Right kidney (tissue), 1 donor: Measurements from ENCODE around the gene RRP1.

Experiments
- DNase-seq: peaks from one replicate; pipeline ENCODE4 v3.0.0-alpha.2; 2016

RRP1 gene

GRCh38 chr21:43775795-43776430 is 13.5 kb upstream of the RRP1 start, which contains the start of gene CSTB:
TSS of gene CSTB (minus strand) at chr21:43776308. CDS start at chr21:43776269, 39 bp downstream.
- peak; percentile 97 for DNase-seq

DNA sequence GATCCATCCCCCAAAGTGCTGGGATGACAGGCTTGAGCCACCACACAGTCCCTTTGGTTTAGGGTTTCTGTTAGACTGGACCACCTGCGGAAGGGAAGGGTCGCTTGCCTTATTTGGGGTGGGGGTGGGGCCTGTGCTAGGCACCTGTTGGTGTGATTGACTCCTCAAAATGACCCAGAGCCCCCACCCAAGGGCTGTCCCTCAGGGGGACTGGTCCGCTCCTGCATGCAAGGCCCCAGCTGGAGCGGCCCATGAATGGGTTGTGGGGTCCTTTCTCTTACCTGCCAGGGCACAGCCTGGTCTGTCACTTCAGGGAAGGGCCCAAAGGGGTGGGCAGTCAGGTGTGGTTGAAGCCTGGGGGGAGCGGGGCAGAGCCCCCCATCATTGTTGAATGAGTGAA is 11.4 kb upstream of the RRP1 start:
- no peak for DNase-seq

GRCh38 chr21:43778469-43779335 is 10.7 kb upstream of the RRP1 start:
- DNase-seq = no peak

DNA sequence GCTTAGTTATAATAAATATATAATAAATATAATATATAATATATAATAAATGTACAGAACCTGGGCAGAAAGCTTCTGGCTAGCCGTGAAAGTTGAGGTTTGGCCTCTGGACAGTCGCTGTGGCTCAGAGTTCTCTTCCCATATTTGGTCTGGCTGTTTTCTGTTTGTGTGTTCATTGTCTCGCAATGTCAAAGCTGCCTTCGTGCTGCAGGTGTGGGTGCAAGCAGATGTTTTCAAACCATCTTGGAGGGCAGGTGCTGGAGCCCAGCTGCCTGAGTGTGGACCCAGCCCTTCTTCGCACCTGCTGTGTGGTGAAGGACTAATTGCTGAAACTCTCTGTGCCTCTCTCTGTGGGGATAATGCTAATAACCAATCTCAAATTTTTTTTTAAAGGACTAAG is 9.7 kb upstream of the RRP1 start:
- no peak for DNase-seq

GRCh38 chr21:43781846-43782245 is 7.5 kb upstream of the RRP1 start:
- no peak for DNase-seq

GRCh38 chr21:43782431-43783097 is 6.8 kb upstream of the RRP1 start:
- DNase-seq = no peak

DNA sequence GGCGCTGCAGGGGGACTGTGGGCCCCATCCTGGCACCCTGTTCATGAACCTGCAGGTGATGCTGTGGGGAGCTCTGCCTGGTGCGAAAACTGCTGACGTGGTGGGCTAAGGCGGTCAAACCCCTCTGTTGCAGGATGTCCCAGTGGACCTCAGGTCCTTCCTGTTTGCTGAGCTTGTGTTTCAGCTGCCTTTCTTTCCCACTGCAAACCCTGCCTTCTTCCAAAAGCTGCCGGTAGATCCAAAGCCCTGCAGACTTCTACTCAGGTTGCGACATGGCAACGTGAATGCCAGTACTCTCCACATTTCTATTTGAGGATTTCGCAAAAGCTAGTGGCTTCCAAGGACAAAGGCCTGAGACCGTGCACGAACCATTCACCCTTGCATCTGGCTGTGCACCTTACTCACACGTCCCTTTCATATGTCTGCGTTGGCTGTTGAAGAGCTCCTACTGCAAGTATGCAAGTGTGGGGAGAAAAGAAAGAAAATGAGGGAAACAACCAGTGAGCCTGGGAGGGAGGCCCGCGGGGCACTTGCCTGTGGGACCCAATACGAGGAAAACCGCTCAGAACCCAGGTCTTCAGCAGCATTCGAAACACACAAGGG is 6.2 kb upstream of the RRP1 start:
- DNase-seq = no peak

DNA sequence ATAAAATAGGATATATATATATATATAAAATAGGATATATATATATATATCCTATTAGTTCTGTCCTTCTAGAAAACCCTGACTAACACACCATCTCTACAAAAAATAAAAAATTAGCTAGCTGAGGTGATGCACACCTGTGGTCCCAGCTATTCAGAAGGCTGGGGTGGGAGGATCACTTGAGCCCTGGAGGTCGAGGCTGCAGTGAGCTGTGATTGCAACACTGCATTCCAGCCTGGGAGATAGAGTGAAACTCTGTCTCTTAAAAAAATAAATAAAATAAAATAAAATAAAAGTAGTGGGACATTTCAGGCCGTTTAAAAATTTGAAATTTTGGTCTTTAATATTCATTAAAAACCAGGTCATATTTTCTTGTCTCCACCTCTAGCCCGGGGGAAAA is 4.2 kb upstream of the RRP1 start:
- no peak for DNase-seq

DNA sequence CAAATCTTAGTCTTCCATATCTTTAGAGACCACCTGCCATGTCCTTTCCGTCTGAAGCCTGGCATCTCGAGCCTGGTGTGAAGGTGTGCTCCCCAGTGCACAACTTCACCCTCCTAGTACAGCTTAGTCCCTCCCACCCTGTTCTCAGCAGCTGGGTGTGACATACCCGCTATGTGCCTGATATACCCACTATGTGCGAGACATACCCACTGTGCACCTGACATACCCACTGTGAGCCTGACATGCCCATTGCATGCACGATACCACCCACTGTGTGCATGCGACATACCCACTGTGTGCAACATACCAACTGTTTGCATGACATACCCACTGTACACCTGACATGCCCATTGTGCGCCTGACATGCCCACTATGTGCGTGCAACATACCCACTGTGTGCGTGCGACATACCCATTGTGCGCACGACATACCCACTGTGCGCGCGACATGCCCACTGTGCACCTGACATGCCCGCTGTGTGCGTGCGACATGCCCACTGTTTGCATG is 3.0 kb upstream of the RRP1 start:
- no peak for DNase-seq

- DNase-seq = no peak
Observed at GRCh38 chr21:43786807-43787440, 2.5 kb upstream of the RRP1 start.

DNA sequence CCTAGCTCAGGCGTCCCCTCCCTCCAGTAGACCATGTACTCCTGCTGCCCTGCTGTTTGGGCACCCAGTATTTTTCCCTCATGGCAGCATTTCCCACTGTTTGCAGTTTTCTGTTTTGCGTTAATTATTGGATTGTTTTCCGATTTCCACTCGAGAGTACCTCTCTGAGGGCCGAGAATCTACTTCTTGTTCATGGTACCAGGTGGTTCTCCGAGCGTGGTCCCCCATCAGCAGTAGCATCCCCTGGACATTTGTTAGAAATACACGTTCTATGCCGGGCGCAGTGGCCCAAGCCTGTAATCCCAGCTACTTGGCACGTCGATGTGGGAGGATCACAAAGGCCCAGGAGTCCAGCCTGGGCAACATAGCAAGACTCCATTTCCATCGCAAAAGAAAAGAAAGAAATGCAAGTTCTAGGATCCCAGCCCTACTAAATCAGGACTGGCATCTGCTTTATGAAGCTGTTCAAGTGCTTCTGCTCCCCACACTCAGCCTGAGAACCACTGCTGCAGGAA is 690 bp downstream of the RRP1 start:
- no peak for DNase-seq

GRCh38 chr21:43792406-43792805 is 3.0 kb downstream of the RRP1 start:
- DNase-seq = no peak

DNA sequence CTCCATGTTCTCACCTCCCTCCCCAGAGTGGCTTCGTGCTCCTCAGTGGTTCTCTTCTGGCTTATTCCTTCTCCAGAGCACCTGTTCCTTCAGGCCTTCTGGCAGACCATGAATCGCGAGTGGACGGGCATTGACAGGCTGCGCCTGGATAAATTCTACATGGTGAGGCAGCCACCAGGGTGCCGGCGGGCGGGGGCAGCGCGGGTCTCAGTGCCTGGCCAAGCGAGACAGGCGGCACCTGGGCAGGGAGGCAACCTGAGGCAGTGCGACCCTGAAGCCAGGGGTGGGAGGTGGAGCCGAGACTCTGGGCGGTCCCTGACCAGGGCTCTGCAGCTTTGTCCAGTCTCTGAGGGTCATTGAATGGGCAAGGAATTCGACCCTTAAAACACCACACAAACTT is 3.9 kb downstream of the RRP1 start:
- DNase-seq = no peak

GRCh38 chr21:43794311-43794710 is 4.9 kb downstream of the RRP1 start:
- no peak for DNase-seq

- DNase-seq = no peak
Observed at GRCh38 chr21:43794857-43795256, 5.5 kb downstream of the RRP1 start.

DNA sequence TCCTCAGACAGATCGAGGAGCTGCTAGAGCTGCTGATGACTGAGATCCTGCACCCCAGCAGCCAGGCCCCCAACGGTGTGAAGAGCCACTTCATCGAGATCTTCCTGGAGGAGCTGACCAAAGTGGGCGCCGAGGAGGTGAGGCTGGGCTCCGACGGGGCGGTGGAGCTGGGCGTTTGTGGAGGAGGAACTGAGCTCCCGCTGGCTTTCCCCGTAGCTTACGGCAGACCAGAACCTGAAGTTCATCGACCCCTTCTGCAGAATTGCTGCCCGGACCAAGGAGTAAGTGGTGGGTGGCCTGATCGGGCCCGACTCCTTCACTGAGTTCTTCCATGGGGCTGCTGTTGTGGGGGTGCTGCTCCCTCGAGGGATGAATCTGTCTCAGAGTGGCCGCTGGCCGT is 8.0 kb downstream of the RRP1 start:
- DNase-seq = no peak

DNA sequence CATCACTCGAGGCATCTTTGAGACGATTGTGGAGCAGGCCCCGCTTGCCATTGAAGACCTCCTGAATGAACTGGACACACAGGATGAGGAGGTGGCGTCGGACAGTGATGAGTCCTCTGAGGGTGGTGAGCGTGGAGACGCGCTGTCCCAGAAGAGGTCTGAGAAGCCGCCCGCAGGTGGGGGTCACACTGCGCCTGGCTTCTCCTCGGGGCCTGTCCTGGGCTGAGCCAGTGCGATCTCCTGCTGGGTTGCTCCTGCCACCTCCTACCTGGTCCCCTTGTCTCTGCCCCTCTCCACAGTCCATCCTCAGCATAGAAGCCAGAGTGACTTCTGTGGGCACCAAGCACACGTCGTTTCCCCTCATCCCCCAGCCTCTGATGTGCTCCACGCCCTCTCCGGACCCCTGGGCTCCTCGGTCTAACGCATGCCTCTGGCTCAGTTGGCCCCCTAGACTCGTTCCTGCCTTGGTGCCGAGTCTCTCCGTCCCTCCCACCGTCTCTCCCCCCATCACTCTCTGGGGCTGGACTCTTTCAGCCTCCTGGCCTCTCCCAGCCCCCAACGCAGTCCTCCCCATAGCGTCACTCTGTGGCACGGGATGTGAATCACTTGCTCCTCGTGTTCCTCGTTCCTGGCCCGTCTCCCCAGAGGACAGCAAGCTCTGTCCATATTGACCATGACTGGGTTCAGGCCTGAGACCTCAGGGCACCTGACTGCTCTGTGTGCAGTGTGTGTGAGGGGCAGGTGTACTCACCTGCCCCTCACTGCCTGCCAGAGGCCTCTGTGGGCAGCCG is 8.7 kb downstream of the RRP1 start:
- DNase-seq = no peak

- DNase-seq = no peak
Observed at GRCh38 chr21:43799301-43799840, 10.0 kb downstream of the RRP1 start.

GRCh38 chr21:43800124-43800523 is 10.7 kb downstream of the RRP1 start:
- DNase-seq = no peak

DNA sequence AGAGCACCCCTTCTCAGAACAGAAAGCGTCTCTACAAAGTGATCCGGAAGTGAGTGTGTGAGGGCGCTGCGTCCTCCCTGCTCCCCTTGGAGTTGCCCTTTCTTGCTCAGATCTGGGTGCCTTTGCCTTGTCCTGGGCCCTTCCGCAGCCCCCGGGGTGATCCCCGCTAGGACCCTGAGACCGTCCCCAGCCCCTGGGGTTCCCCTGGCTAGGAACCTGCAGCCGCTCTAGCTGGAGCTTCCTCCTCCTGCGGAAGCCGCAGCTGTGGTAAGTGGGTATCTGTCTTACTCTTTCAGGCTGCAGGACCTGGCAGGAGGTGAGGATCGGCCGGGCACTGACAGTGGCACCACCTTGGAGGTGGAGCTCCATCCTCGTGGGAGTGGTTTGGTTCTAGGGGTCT is 11.2 kb downstream of the RRP1 start:
- no peak for DNase-seq
